ENCODE measurements around the gene FSIP2. TPM values are rescaled to one million over a fixed set of nuclear protein-coding genes. Genes with fewer than 3 reads are reported as not detected.

The FSIP2 gene
- total and polyA plus RNA-seq, 4 donors = 0.03 to 2.6 (median 0.32) TPM

DNA sequence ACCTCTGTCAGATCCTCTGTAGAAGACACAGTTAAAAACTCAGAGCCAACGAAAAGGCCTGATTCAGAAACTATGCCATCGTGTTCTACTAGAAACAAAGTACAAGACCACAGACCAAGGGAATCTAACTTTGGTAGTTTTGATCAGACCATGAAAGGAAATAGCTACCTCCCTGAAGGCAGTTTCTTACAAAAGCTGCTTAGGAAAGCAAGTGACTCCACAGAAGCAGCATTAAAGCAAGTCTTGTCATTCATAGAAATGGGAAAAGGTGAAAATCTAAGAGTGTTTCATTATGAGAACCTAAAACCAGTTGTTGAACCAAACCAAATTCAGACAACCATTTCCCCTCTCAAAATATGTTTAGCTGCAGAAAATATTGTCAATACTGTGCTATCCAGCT is 58.2 kb downstream of the FSIP2 start:
- Histone ChIP-seq H3K36me3 (ENCODE audit: control insufficient read depth in 4 of 4, insufficient read depth in 4 of 4, low read length in 4 of 4) (no peaks in the 10 kb centered on the region), H3K27me3 (ENCODE audit: control insufficient read depth in 3 of 3, insufficient read depth in 3 of 3, low read length in 2 of 3) (no peaks in the 10 kb centered on the region), H3K9ac (ENCODE audit: insufficient read depth in 1 of 2, low read length in 2 of 2) (no peak overlapping the region), H3K9me3 (ENCODE audit: control insufficient read depth in 4 of 4, insufficient read depth in 3 of 4, low read length in 3 of 4) (no peaks in the 10 kb centered on the region), H3K27ac (ENCODE audit: low read depth in 1 of 2, low read length in 1 of 2) (no peak overlapping the region), H3K4me3 (no peak overlapping the region), H3K4me1 (ENCODE audit: control insufficient read depth in 5 of 5, insufficient read depth in 5 of 5, low read length in 5 of 5) (no peaks in the 10 kb centered on the region)
- ATAC-seq (ENCODE audit: insufficient read depth, low FRiP score) (no peak), DNase-seq (no peak)
- TF ChIP-seq, protein P1, sequence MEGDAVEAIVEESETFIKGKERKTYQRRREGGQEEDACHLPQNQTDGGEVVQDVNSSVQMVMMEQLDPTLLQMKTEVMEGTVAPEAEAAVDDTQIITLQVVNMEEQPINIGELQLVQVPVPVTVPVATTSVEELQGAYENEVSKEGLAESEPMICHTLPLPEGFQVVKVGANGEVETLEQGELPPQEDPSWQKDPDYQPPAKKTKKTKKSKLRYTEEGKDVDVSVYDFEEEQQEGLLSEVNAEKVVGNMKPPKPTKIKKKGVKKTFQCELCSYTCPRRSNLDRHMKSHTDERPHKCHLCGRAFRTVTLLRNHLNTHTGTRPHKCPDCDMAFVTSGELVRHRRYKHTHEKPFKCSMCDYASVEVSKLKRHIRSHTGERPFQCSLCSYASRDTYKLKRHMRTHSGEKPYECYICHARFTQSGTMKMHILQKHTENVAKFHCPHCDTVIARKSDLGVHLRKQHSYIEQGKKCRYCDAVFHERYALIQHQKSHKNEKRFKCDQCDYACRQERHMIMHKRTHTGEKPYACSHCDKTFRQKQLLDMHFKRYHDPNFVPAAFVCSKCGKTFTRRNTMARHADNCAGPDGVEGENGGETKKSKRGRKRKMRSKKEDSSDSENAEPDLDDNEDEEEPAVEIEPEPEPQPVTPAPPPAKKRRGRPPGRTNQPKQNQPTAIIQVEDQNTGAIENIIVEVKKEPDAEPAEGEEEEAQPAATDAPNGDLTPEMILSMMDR (IDR thresholded peaks at IDR 0.05; ENCODE audit: control extremely low read depth, extremely low read depth) = no peak
- WGBS, 2 donors = 88 to 92% methylated on average over 2 of the region's 2 CpGs

DNA sequence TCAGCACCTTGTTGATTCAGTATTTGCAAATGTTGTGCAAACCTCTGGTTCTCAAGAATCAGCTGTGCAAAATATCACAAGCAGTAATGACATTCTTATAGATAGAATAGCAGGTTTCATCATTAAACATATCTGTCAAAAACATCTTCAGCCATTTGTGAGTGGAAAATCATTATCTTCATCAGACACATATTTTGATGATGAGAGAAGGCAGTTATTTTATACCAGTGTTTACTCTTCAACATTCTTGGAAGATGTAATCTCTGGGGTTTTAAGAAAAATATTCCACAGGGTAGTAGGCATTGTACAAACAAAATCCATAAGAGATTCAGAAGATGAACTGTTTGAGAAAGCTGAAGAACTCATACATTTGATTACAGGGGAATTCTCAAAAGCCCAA is 64.3 kb downstream of the FSIP2 start:
- ATAC-seq (ENCODE audit: insufficient read depth, low FRiP score) (no peak), DNase-seq (no peak)
- no peaks in the 10 kb centered on the region for H3K36me3 ChIP-seq (ENCODE audit: control insufficient read depth in 4 of 4, insufficient read depth in 4 of 4, low read length in 4 of 4)

DNA sequence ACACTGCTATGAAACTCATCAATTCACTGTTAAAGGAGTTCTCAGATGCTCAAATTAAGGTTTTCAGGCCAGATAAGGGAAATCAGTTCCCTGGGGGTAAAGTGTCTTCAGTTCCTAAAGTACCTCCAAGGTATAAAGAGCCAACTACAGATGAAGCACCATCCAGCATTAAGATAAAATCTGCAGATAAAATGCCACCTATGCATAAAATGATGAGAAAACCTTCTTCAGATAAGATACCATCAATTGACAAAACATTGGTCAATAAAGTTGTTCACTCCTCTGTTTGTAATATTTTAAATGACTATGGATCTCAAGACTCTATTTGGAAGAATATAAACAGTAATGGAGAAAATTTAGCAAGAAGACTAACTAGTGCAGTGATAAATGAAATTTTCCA is 68.2 kb downstream of the FSIP2 start:
- no peaks in the 10 kb centered on the region for H3K36me3 ChIP-seq (ENCODE audit: control insufficient read depth in 4 of 4, insufficient read depth in 4 of 4, low read length in 4 of 4)
- TF ChIP-seq, protein P1 (IDR thresholded peaks at IDR 0.05; ENCODE audit: control extremely low read depth, extremely low read depth) = no peak

More for the DNA sequence above, 64.3 kb downstream of the FSIP2 start:
- Histone ChIP-seq H3K4me1 (ENCODE audit: control insufficient read depth in 5 of 5, insufficient read depth in 5 of 5, low read length in 5 of 5) (no peaks in the 10 kb centered on the region), H3K27ac (ENCODE audit: low read depth in 1 of 2, low read length in 1 of 2) (no peak overlapping the region), H3K27me3 (ENCODE audit: control insufficient read depth in 3 of 3, insufficient read depth in 3 of 3, low read length in 2 of 3) (no peaks in the 10 kb centered on the region), H3K4me3 (no peak overlapping the region), H3K9me3 (ENCODE audit: control insufficient read depth in 4 of 4, insufficient read depth in 3 of 4, low read length in 3 of 4) (no peaks in the 10 kb centered on the region), H3K9ac (ENCODE audit: insufficient read depth in 1 of 2, low read length in 2 of 2) (no peak overlapping the region)
- TF ChIP-seq, protein P1 (IDR thresholded peaks at IDR 0.05; ENCODE audit: control extremely low read depth, extremely low read depth) = no peak

DNA sequence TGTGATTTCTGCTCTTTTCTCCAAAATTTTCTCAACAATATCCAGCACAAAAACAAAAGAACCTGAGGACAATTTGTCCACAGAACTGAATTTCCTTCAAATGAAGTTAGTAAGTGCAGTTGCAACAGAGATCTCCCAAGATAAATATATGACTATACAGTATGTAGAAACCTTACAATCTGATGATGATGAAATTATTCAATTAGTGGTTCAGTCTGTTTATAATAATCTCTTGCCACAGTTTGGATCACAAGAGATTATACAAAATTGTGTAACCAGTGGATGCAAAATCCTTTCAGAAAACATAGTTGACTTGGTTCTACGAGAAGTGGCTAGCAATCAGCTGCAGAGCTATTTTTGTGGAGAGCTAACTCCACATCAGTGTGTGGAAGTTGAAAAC is 68.7 kb downstream of the FSIP2 start:
- TF ChIP-seq, protein P1 (IDR thresholded peaks at IDR 0.05; ENCODE audit: control extremely low read depth, extremely low read depth) = no peak
- Histone ChIP-seq H3K27ac (ENCODE audit: low read depth in 1 of 2, low read length in 1 of 2) (no peak overlapping the region), H3K4me3 (no peak overlapping the region), H3K4me1 (ENCODE audit: control insufficient read depth in 5 of 5, insufficient read depth in 5 of 5, low read length in 5 of 5) (no peaks in the 10 kb centered on the region), H3K9ac (ENCODE audit: insufficient read depth in 1 of 2, low read length in 2 of 2) (no peak overlapping the region), H3K36me3 (ENCODE audit: control insufficient read depth in 4 of 4, insufficient read depth in 4 of 4, low read length in 4 of 4) (no peaks in the 10 kb centered on the region), H3K9me3 (ENCODE audit: control insufficient read depth in 4 of 4, insufficient read depth in 3 of 4, low read length in 3 of 4) (peaks cover 0 to 1% (median 0%) of the 10 kb centered on the region in 4 donors), H3K27me3 (ENCODE audit: control insufficient read depth in 3 of 3, insufficient read depth in 3 of 3, low read length in 2 of 3) (no peaks in the 10 kb centered on the region)
- ATAC-seq (ENCODE audit: insufficient read depth, low FRiP score) (no peak), DNase-seq (no peak)
- 86 to 88% methylated on average over 1 of the region's 1 CpG for WGBS, 2 donors

More for the DNA sequence above, 68.2 kb downstream of the FSIP2 start:
- peaks cover 0 to 1% (median 0%) of the 10 kb centered on the region in 4 donors for H3K9me3 ChIP-seq (ENCODE audit: control insufficient read depth in 4 of 4, insufficient read depth in 3 of 4, low read length in 3 of 4)
- no peak overlapping the region for H3K27ac ChIP-seq (ENCODE audit: low read depth in 1 of 2, low read length in 1 of 2)
- H3K9ac ChIP-seq (ENCODE audit: insufficient read depth in 1 of 2, low read length in 2 of 2) = no peak overlapping the region
- DNase-seq = no peak
- ATAC-seq (ENCODE audit: insufficient read depth, low FRiP score) = no peak
- H3K27me3 ChIP-seq (ENCODE audit: control insufficient read depth in 3 of 3, insufficient read depth in 3 of 3, low read length in 2 of 3) = no peaks in the 10 kb centered on the region
- H3K4me3 ChIP-seq = no peak overlapping the region
- no peaks in the 10 kb centered on the region for H3K4me1 ChIP-seq (ENCODE audit: control insufficient read depth in 5 of 5, insufficient read depth in 5 of 5, low read length in 5 of 5)
